Lower leg skin (tissue), 3 donors: ENCODE measurements around the gene N4BP2L2.

Source experiments
- CTCF ChIP-seq, 3 donors: fragments of 450-650 bp; IDR thresholded peaks; one replicate each; pipeline ENCODE4 v1.5.1; 2016; ENCODE audit warnings: antibody characterized with exemption in 3 of 3, mild to moderate bottlenecking in 3 of 3, moderate library complexity in 2 of 3
- POLR2A ChIP-seq, 2 donors: fragments of 450-650 bp; IDR thresholded peaks; one replicate each; pipeline ENCODE4 v1.6.1; 2016 to 2017; ENCODE audit warnings: antibody characterized with exemption in 2 of 2, mild to moderate bottlenecking in 1 of 2, moderate library complexity in 1 of 2

- TF ChIP-seq CTCF (IDR thresholded peaks at IDR 0.05) = no peak
- TF ChIP-seq POLR2A (IDR thresholded peaks at IDR 0.05) = no peak
These were observed 34.3 kb downstream of the N4BP2L2 start for GRCh38 chr13:32504263-32504662.
